Tibial nerve (tissue), 4 donors: Measurements from ENCODE around the gene SAFB. TPM values are rescaled to one million over a fixed set of nuclear protein-coding genes. Genes with fewer than 3 reads are reported as not detected.

Experiments
- small RNA-seq: library from RNA; depleted of rRNA; stranded (forward); fragments of <200 nt; gene quantifications from one replicate; pipeline ENCODE3, GENCODE V24; 2016
- total RNA-seq, 4 donors: library from RNA; depleted of rRNA; stranded (reverse); fragments of >200 nt; gene quantifications; one replicate each; pipeline ENCODE4 v1.1.0, GENCODE V29; 2016

SAFB gene
- total RNA-seq, 4 donors from 2014 or later = 121 to 252 (median 129) TPM

Small RNAs within 50 kb of the gene (small RNA-seq; reads per million reads assigned to genes)
- gene SNRPEP4 = 0.28 reads per million

Other genes with a start within 250 kb of the SAFB start
- gene ZNRF4, start 167.7 kb upstream of the SAFB start, total RNA-seq = not detected
- gene TINCR, start 55.1 kb upstream of the SAFB start, total RNA-seq = 10 to 100 TPM in 1 of 4 donors, 1 to 10 TPM in 2, under 1 TPM in 1; 0.30 to 13.9 (median 5.1) TPM
- gene SAFB2, start 307 bp upstream of the SAFB start, total RNA-seq = 10 to 100 TPM; 58.1 to 99.8 (median 93.1) TPM
- 10 to 100 TPM; 48.9 to 79.1 (median 65.9) TPM for gene MICOS13, start 57.4 kb downstream of the SAFB start, total RNA-seq
- gene HSD11B1L, start 57.9 kb downstream of the SAFB start, total RNA-seq = 10 to 100 TPM in 2 of 4 donors, 1 to 10 TPM in 2; 7.5 to 23.7 (median 11.6) TPM
- gene RPL36, start 67.2 kb downstream of the SAFB start, total RNA-seq = 100 to 1,000 TPM; 552 to 780 (median 644) TPM
- 100 to 1,000 TPM; 107 to 116 (median 110) TPM for gene LONP1, start 97.1 kb downstream of the SAFB start, total RNA-seq
- not detected for gene CATSPERD, start 97.6 kb downstream of the SAFB start, total RNA-seq
- gene PRR22, start 161.7 kb downstream of the SAFB start, total RNA-seq = 1 to 10 TPM in 3 of 4 donors, under 1 TPM in 1; 0.66 to 6.3 (median 2.3) TPM
- 10 to 100 TPM; 33.2 to 75.9 (median 54.2) TPM for gene DUS3L, start 168.1 kb downstream of the SAFB start, total RNA-seq
- not detected for gene NRTN, start 182.0 kb downstream of the SAFB start, total RNA-seq
- not detected for gene FUT6, start 216.6 kb downstream of the SAFB start, total RNA-seq
- gene FUT3, start 228.4 kb downstream of the SAFB start, total RNA-seq = under 1 TPM in 1 of 4 donors, not detected in 3; 0.90 TPM
- not detected for gene FUT5, start 247.5 kb downstream of the SAFB start, total RNA-seq